GM23248 (cell line): Measurements from ENCODE around the gene SGPL1. TPM values are rescaled to one million over a fixed set of nuclear protein-coding genes. Genes with fewer than 3 reads are reported as not detected.
"Not testable (repeated sequence)": the region's sequence is repeated elsewhere in the genome, so short reads cannot be mapped to it uniquely, and the experiment has no call there.

Experiments used
- DNase-seq: peaks from one replicate; pipeline ENCODE4 v3.0.0-alpha.2; 2015
- H2AFZ ChIP-seq: fragments of 200-600 bp; sonication (generic); 2 replicates; pipeline ENCODE4 v1.6.1; 2016; ENCODE audit warnings: antibody characterized with exemption
- H3F3A ChIP-seq: fragments of 200-600 bp; sonication (generic); 2 replicates; pipeline ENCODE4 v1.6.1; 2016; ENCODE audit warnings: mild to moderate bottlenecking, antibody characterized with exemption, mixed run types; ENCODE audit not compliant: insufficient read depth
- H3K27ac ChIP-seq: fragments of 200-600 bp; sonication (generic); 2 replicates; pipeline ENCODE4 v1.5.1; 2016; ENCODE audit warnings: mild to moderate bottlenecking
- H3K27me3 ChIP-seq: fragments of 200-600 bp; sonication (generic); replicated peaks from 2 replicates; pipeline ENCODE4 v1.6.1; 2016; ENCODE audit warnings: mild to moderate bottlenecking; ENCODE audit not compliant: insufficient read depth
- H3K36me3 ChIP-seq: fragments of 200-600 bp; sonication (generic); 2 replicates; pipeline ENCODE4 v1.6.1; 2016; ENCODE audit warnings: low read depth, mild to moderate bottlenecking
- H3K4me1 ChIP-seq: fragments of 200-600 bp; sonication (generic); 2 replicates; pipeline ENCODE4 v1.6.1; 2016; ENCODE audit warnings: mild to moderate bottlenecking; ENCODE audit not compliant: insufficient read depth
- H3K4me2 ChIP-seq: fragments of 200-600 bp; sonication (generic); one replicate; pipeline ENCODE4 v1.6.1; 2016; ENCODE audit warnings: mild to moderate bottlenecking; ENCODE audit not compliant: unreplicated experiment
- H3K4me3 ChIP-seq: fragments of 200-600 bp; sonication (generic); 2 replicates; pipeline ENCODE4 v1.5.1; 2016; ENCODE audit warnings: mild to moderate bottlenecking
- H3K79me2 ChIP-seq: fragments of 200-600 bp; sonication (generic); 2 replicates; pipeline ENCODE4 v1.6.1; 2016; ENCODE audit warnings: mild to moderate bottlenecking; ENCODE audit not compliant: insufficient read depth
- H3K9ac ChIP-seq: fragments of 200-600 bp; sonication (generic); 2 replicates; pipeline ENCODE4 v1.6.1; 2016; ENCODE audit warnings: mild to moderate bottlenecking
- H3K9me2 ChIP-seq: fragments of 200-600 bp; sonication (generic); 2 replicates; pipeline ENCODE4 v1.6.1; 2016; ENCODE audit warnings: mixed run types, mild to moderate bottlenecking, moderate library complexity; ENCODE audit not compliant: insufficient read depth
- H3K9me3 ChIP-seq: fragments of 200-600 bp; sonication (generic); one replicate; pipeline ENCODE4 v1.6.1; 2017; ENCODE audit warnings: low read depth
- H4K20me1 ChIP-seq: fragments of 200-600 bp; sonication (generic); 2 replicates; pipeline ENCODE4 v1.6.0; 2016; ENCODE audit not compliant: insufficient read depth
- EZH2 ChIP-seq: fragments of 200-600 bp; sonication (generic); IDR thresholded peaks from 2 replicates; pipeline ENCODE4 v1.6.1; 2018; ENCODE audit warnings: antibody characterized with exemption, mild to moderate bottlenecking; ENCODE audit not compliant: insufficient read depth, poor library complexity, severe bottlenecking
- EZH2phosphoT487 ChIP-seq: fragments of 200-600 bp; sonication (generic); IDR thresholded peaks from 2 replicates; pipeline ENCODE4 v1.6.1; 2018; ENCODE audit warnings: antibody characterized with exemption, moderate library complexity, mild to moderate bottlenecking, low read depth; ENCODE audit not compliant: insufficient read depth
- WGBS, 2 experiments: methylation state at CpG; one replicate each; pipeline ENCODE4 v1.1.6; 2015 to 2017; ENCODE audit warnings: low lambda C conversion rate in 2 of 2, low coverage in 1 of 2; ENCODE audit errors: missing lambda C conversion rate in 2 of 2; 5-methylcytosine and 5-hydroxymethylcytosine counted together
- in situ Hi-C: fragments of 300-500 bp; cut with MboI; formaldehyde crosslinking; loops from 2 replicates; pipeline ENCODE4 v1.15.0; 2020
- polyA plus RNA-seq: library from polyadenylated mRNA; unstranded; fragments of >200 nt; fragmentation: Nextera tagmentation; extraction: Ambion mirVana; gene quantifications from 2 replicates; pipeline ENCODE4 v1.2.1, GENCODE V29; 2016
- total RNA-seq: library from RNA; depleted of rRNA; stranded (reverse); fragments of >200 nt; shearing (Covaris generic); gene quantifications from 2 replicates; pipeline ENCODE4 v1.2.3, GENCODE V29; 2014

The SGPL1 gene
- total and polyA plus RNA-seq, 2 experiments from 2014 or later: 18.2 to 27.5 TPM

- peaks cover 10% of the 10 kb centered on the region for H3F3A ChIP-seq
- no peak for DNase-seq
- H3K27me3 ChIP-seq: no peaks in the 10 kb centered on the region
- H3K27ac ChIP-seq: no peak overlapping the region
- no peaks in the 10 kb centered on the region for H4K20me1 ChIP-seq
- peaks cover 30% of the 10 kb centered on the region for H3K36me3 ChIP-seq
- H3K9me3 ChIP-seq: no peaks in the 10 kb centered on the region
- no peak overlapping the region for H3K9ac ChIP-seq
- 86 to 88% methylated on average over 4 of the region's 4 CpGs for WGBS, 2 experiments
- H3K79me2 ChIP-seq: no peaks in the 10 kb centered on the region
- H3K4me3 ChIP-seq: no peak overlapping the region
- H3K4me1 ChIP-seq: peaks cover 20% of the 10 kb centered on the region
- TF ChIP-seq EZH2phosphoT487 (no peak), EZH2 (no peak)
- in situ Hi-C loops: no loop called here
- H3K4me2 ChIP-seq: no peak overlapping the region
- no peaks in the 10 kb centered on the region for H3K9me2 ChIP-seq
- no peak overlapping the region for H2AFZ ChIP-seq
These were observed 37.3 kb downstream of the SGPL1 start for GRCh38 chr10:70853038-70853437.

- WGBS, 2 experiments: 100% methylated on average over 1 of the region's 1 CpG
- DNase-seq: no peak
- Histone ChIP-seq H3F3A (peaks cover 10% of the 10 kb centered on the region), H3K9ac (no peak overlapping the region), H3K4me3 (no peak overlapping the region), H3K9me3 (no peaks in the 10 kb centered on the region), H3K36me3 (peaks cover 30% of the 10 kb centered on the region), H2AFZ (no peak overlapping the region), H3K4me1 (peaks cover 20% of the 10 kb centered on the region), H3K27ac (no peak overlapping the region), H3K9me2 (no peaks in the 10 kb centered on the region), H4K20me1 (no peaks in the 10 kb centered on the region), H3K79me2 (no peaks in the 10 kb centered on the region), H3K27me3 (no peaks in the 10 kb centered on the region), H3K4me2 (no peak overlapping the region)
- in situ Hi-C loops: no loop called here
- no peak for TF ChIP-seq EZH2
- TF ChIP-seq EZH2phosphoT487: no peak
These were observed 37.7 kb downstream of the SGPL1 start for GRCh38 chr10:70853457-70853856.

GRCh38 chr10:70856454-70856853, 40.7 kb downstream of the SGPL1 start:
- H3K4me2 ChIP-seq: no peak overlapping the region
- no peak overlapping the region for H3K4me3 ChIP-seq
- no peaks in the 10 kb centered on the region for H3K9me3 ChIP-seq
- in situ Hi-C loops: no loop called here
- WGBS, 2 experiments: 50 to 53% methylated on average over 2 of the region's 2 CpGs
- no peak for DNase-seq
- H3K9ac ChIP-seq: no peak overlapping the region
- no peaks in the 10 kb centered on the region for H3F3A ChIP-seq
- H3K79me2 ChIP-seq: no peaks in the 10 kb centered on the region
- H2AFZ ChIP-seq: no peak overlapping the region
- no peak overlapping the region for H3K27ac ChIP-seq
- no peaks in the 10 kb centered on the region for H3K27me3 ChIP-seq
- no peak for TF ChIP-seq EZH2phosphoT487
- TF ChIP-seq EZH2: no peak
- H3K4me1 ChIP-seq: no peaks in the 10 kb centered on the region
- H3K36me3 ChIP-seq: peaks cover 50% of the 10 kb centered on the region
- H3K9me2 ChIP-seq: no peaks in the 10 kb centered on the region
- H4K20me1 ChIP-seq: no peaks in the 10 kb centered on the region

- Histone ChIP-seq H2AFZ (no peak overlapping the region), H3K36me3 (peaks cover 44% of the 10 kb centered on the region), H3K9me2 (no peaks in the 10 kb centered on the region), H3K9ac (no peak overlapping the region), H3K9me3 (no peaks in the 10 kb centered on the region), H4K20me1 (no peaks in the 10 kb centered on the region), H3K27me3 (no peaks in the 10 kb centered on the region), H3K4me3 (no peak overlapping the region), H3K27ac (no peak overlapping the region), H3F3A (no peaks in the 10 kb centered on the region), H3K4me1 (no peaks in the 10 kb centered on the region), H3K79me2 (no peaks in the 10 kb centered on the region), H3K4me2 (no peak overlapping the region)
- in situ Hi-C loops: no loop called here
- TF ChIP-seq EZH2phosphoT487: no peak
- TF ChIP-seq EZH2: no peak
- WGBS, 2 experiments: 82 to 87% methylated on average over 5 of the region's 5 CpGs
- DNase-seq: no peak
These were observed 43.0 kb downstream of the SGPL1 start for GRCh38 chr10:70858759-70859158.

GRCh38 chr10:70861495-70862197, 45.9 kb downstream of the SGPL1 start:
- H3F3A ChIP-seq, H3K4me1 ChIP-seq, in situ Hi-C loops, H3K4me3 ChIP-seq, H3K9me2 ChIP-seq, H3K27ac ChIP-seq, H3K79me2 ChIP-seq, H3K4me2 ChIP-seq, H3K27me3 ChIP-seq, DNase-seq, H4K20me1 ChIP-seq, H2AFZ ChIP-seq, H3K9me3 ChIP-seq, H3K9ac ChIP-seq: not testable (repeated sequence)
- peaks cover 29% of the 10 kb centered on the region for H3K36me3 ChIP-seq
- 98% methylated on average over 19 to 42 of the region's 42 CpGs for WGBS, 2 experiments
